ENCODE measurements around the gene LIPA.

DNA sequence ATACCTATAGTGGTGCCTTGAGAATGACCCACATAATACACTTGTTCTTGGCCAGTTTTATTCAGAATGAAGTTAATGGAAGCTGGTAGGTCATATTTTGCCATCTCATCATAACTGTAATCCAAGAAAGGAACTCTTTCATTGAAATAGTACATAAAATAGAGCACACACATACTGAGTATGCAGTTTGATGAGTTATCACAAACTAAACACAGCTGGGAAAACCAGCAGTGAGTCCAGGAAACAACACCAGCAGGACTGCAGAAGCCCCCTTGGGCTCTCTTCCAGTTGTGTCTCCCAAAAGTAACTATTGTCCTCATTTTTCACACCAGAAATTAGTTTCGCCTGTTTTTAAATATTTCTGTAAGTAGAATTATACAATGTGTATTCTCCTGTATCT, 24.7 kb downstream of the LIPA start:
- TF ChIP-seq POU2F2 (IDR thresholded peaks at IDR 0.05; ENCODE audit: low read depth, low read length) (no peak), POLR2A (IDR thresholded peaks at IDR 0.05; ENCODE audit: low read depth, low read length) (no peak), POLR2AphosphoS5 (IDR thresholded peaks at IDR 0.05; ENCODE audit: low read depth, low read length) (no peak), TAF1 (IDR thresholded peaks at IDR 0.05; ENCODE audit: low read depth, low read length) (no peak), SPI1 (IDR thresholded peaks at IDR 0.05; ENCODE audit: low read depth, low read length) (no peak), PAX5 (IDR thresholded peaks at IDR 0.05; ENCODE audit: insufficient read depth, low read length, severe bottlenecking) (no peak)
